Uterus (tissue), 4 donors: ENCODE data around the gene ASTN2. TPM values are rescaled to one million over a fixed set of nuclear protein-coding genes. Genes with fewer than 3 reads are reported as not detected.

Experiments
- DNase-seq, 2 donors: peaks; one replicate each; pipeline ENCODE4 v3.0.0-alpha.2; 2019 to 2020
- H3K27ac ChIP-seq, 2 donors: fragments of 200-600 bp; sonication (generic); 1 replicate in 1 of 2; 2 replicates in 1 of 2; pipeline ENCODE4 v1.5.1; 2016 to 2018
- H3K27me3 ChIP-seq, 2 donors: fragments of 200-600 bp; sonication (generic); one replicate each; pipeline ENCODE4 v1.5.1; 2018 to 2019; ENCODE audit warnings: control low read depth in 1 of 2
- H3K36me3 ChIP-seq, 2 donors: fragments of 200-600 bp; sonication (generic); one replicate each; pipeline ENCODE4 v1.5.1; 2019; ENCODE audit warnings: control low read depth in 1 of 2
- H3K4me1 ChIP-seq, 2 donors: fragments of 200-600 bp; sonication (generic); one replicate each; pipeline ENCODE4 v1.5.1; 2018 to 2019; ENCODE audit warnings: control low read depth in 1 of 2
- H3K4me3 ChIP-seq, 2 donors: fragments of 200-600 bp; sonication (generic); 1 replicate in 1 of 2; 2 replicates in 1 of 2; pipeline ENCODE4 v1.5.1; 2018 to 2019; ENCODE audit warnings: mild to moderate bottlenecking in 1 of 2
- H3K9me3 ChIP-seq, 2 donors: fragments of 200-600 bp; sonication (generic); one replicate each; pipeline ENCODE4 v1.5.1; 2019; ENCODE audit warnings: control low read depth in 1 of 2
- POLR2A ChIP-seq, 2 donors: fragments of 450-650 bp; IDR thresholded peaks; one replicate each; pipeline ENCODE4 v1.6.1; 2016; ENCODE audit warnings: antibody characterized with exemption in 2 of 2, mild to moderate bottlenecking in 1 of 2, moderate library complexity in 1 of 2
- intact Hi-C: fragments of 100-400 bp; cut with DNase I; formaldehyde crosslinking; loops from one replicate; pipeline ENCODE4 v1.15.1; 2023; ENCODE audit warnings: low total_unique reads
- total RNA-seq, 4 donors: library from RNA; depleted of rRNA in 3 of 4; stranded (reverse); fragments of >200 nt in 3 of 4; gene quantifications; one replicate each; pipeline versions ENCODE4 v1.1.0 to v1.2.4, GENCODE V29; 2014 to 2023
- TF ChIP-seq, protein P1 (sequence below), 4 experiments: fragments of 200-600 bp in 2 of 4; fragments of 450-650 bp in 2 of 4; sonication (generic) in 2 of 4; IDR thresholded peaks; one replicate each; pipeline ENCODE4 v1.5.1; 2016 to 2019; ENCODE audit warnings: antibody characterized with exemption in 4 of 4, mild to moderate bottlenecking in 2 of 4, moderate library complexity in 1 of 4
- donor health status: DM: yes; HTN: yes; CAD: no.

The ASTN2 gene
- total RNA-seq, 4 donors from 2014 or later = 1.8 to 8.6 (median 6.7) TPM

DNA sequence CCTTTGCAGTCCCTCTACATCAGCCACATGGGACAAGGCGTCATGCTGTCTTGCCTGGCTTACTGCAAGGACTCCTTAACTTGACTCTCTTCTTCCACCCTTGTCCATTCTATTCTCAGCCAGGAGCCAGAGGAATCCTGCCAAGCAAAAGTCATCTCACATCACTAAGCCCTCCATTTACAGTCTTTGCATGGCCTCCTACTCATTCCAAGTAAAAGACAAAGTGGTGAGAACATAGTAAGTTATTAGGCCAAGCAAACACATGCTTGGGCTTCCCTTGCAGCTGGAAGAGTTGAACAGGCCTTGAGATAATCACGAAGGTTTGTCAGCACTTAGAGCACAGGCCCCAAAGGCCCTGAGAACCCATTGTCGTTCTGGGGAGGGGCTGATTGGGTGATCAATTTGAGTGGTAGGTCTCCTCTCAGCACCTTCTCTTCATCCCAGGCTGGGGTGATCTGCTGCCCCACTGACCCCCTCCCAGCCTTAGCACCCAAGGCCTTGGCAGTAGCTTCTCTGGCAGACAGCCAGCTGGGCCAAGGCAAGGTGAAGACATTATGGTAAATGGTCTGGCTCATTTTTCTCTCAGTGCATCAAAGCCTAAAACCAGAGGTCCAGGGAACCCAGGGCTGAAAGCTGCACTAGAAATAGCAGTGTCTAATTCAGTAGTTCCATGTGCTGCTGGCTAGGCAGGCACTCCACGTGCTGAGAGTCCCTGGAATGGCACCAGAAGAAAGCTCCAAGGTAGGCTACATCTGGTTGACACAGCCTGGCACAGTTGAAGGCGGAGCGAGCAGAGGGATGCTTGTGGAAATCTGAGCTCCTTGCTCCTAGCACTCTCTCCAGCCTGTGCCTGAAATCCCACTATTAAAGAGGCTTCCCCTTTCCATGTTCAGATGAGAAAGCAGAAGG lies 121.4 kb downstream of the ASTN2 start:
- intact Hi-C loops = no loop called here
- Histone ChIP-seq H3K27me3 (no peaks in the 10 kb centered on the region), H3K9me3 (no peaks in the 10 kb centered on the region), H3K36me3 (no peaks in the 10 kb centered on the region), H3K27ac (no peak overlapping the region), H3K4me3 (no peak overlapping the region), H3K4me1 (no peaks in the 10 kb centered on the region)
- TF ChIP-seq POLR2A (IDR thresholded peaks at IDR 0.05) = no peak
- no peak for DNase-seq

DNA sequence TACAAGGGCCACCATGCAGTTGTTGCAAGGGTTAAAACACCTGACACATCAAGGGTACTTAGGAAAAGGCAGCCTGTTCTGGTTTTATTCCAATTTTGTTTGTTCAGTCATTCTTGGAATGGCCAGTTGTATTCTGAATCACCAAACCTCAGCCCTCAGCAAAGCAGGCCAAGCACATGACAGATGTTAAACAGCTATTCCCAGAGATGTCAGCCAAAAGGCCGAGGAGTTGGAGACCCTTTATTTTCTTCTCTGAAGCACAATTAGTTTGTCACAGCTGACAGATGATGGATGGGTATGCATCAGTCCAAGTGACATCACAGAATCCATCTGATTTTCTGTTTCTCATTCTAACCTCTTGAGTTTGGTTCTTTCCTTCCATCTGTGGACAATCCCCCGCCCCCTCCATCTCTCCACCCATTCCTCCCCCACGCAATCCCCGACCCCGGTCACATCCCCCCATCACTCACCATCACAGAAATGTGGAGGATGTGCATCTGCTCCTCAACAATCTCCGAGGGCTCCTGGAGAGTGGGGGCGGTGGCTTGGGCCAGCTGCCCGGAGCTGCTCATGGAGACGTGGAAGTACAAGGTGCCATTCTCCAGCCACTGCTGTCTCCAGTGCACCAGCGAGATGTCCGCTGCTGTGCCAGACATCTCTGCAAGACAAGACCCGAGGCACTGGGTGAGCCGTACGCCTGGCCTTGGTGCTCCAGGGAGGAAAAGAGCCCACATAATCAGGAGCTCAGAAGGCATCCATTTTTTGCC lies 123.8 kb downstream of the ASTN2 start:
- Histone ChIP-seq H3K27ac (no peak overlapping the region), H3K4me3 (no peak overlapping the region), H3K4me1 (no peaks in the 10 kb centered on the region), H3K9me3 (no peaks in the 10 kb centered on the region), H3K36me3 (no peaks in the 10 kb centered on the region), H3K27me3 (no peaks in the 10 kb centered on the region)
- intact Hi-C loops = no loop called here
- DNase-seq = no peak
- TF ChIP-seq POLR2A (IDR thresholded peaks at IDR 0.05) = no peak
- TF ChIP-seq, protein P1, sequence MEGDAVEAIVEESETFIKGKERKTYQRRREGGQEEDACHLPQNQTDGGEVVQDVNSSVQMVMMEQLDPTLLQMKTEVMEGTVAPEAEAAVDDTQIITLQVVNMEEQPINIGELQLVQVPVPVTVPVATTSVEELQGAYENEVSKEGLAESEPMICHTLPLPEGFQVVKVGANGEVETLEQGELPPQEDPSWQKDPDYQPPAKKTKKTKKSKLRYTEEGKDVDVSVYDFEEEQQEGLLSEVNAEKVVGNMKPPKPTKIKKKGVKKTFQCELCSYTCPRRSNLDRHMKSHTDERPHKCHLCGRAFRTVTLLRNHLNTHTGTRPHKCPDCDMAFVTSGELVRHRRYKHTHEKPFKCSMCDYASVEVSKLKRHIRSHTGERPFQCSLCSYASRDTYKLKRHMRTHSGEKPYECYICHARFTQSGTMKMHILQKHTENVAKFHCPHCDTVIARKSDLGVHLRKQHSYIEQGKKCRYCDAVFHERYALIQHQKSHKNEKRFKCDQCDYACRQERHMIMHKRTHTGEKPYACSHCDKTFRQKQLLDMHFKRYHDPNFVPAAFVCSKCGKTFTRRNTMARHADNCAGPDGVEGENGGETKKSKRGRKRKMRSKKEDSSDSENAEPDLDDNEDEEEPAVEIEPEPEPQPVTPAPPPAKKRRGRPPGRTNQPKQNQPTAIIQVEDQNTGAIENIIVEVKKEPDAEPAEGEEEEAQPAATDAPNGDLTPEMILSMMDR (IDR thresholded peaks at IDR 0.05) = no peak

DNA sequence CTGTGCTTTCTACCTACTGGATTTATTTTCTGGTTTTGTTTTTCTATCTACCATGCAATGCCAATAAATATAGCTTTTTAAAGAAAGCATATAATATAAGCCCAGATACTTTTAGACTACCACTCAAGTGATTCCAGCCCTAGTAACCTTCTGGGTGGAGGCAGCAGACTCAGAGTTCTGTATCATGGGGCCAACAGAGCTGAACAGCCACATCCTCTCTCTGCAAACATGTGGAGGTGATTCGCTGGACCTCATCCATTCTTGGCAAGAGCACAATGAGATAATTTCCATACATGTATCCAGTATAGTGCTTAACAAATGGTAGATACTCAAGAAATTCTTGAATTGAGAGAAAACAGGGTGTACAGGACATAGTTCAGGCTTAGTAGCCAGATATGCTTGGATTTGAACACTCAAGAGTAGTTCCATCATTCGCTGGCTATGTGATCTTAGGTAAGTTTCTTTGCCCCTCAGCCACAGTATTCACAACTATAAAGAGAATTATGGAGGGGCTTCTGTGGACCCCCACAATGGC lies 124.5 kb downstream of the ASTN2 start:
- intact Hi-C loops = no loop called here
- TF ChIP-seq, protein P1 (IDR thresholded peaks at IDR 0.05) = no peak
- no peak for TF ChIP-seq POLR2A (IDR thresholded peaks at IDR 0.05)
- Histone ChIP-seq H3K36me3 (no peaks in the 10 kb centered on the region), H3K9me3 (no peaks in the 10 kb centered on the region), H3K27ac (no peak overlapping the region), H3K4me3 (no peak overlapping the region), H3K27me3 (no peaks in the 10 kb centered on the region), H3K4me1 (no peaks in the 10 kb centered on the region)
- DNase-seq = no peak

DNA sequence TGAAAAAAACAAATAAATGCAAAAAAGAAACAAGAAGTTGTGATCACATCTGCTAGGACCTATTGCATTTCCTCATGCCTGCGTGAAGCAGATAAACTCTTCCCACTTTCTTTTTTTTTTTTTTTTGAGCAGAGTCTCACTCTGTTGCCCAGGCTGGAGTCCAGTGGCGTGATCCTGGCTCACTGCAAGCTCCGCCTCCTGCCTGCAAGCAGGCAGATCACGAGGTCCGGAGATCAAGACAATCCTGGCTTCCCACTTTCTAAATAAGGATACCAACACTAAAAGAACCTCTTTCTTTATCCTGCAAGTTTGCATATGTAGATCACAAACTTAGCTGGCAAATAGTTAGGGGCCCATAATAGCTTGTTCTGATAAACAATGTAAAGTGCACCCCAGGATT lies 128.6 kb downstream of the ASTN2 start:
- H3K9me3 ChIP-seq = no peaks in the 10 kb centered on the region
- H3K4me1 ChIP-seq = no peaks in the 10 kb centered on the region
- H3K27me3 ChIP-seq = no peaks in the 10 kb centered on the region
- TF ChIP-seq, protein P1 (IDR thresholded peaks at IDR 0.05) = no peak
- no peak for TF ChIP-seq POLR2A (IDR thresholded peaks at IDR 0.05)
- H3K36me3 ChIP-seq = no peaks in the 10 kb centered on the region
- H3K27ac ChIP-seq = no peak overlapping the region
- H3K4me3 ChIP-seq = no peak overlapping the region
- DNase-seq = peak in 1 of 2 donors; percentile 16
- intact Hi-C loops = no loop called here

DNA sequence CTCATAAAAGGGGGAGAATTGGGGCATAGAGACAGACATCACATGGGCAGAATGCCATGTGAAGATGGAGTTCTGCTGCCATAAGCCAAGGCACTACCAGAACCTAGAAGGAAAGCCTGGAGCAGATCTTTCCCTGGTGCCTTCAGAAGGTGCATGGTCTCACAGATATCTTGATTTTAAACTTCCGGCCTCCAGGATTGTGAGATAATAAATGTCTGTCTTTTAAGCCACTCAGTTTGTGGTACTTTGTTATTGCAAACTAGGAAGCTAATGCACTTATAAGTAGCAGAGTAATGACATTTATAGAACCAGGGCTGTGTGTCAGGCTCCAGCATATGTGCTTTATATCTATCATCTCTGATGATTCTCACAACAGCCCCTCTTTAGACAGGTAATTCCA lies 130.4 kb downstream of the ASTN2 start:
- no peak overlapping the region for H3K4me3 ChIP-seq
- H3K36me3 ChIP-seq = no peaks in the 10 kb centered on the region
- H3K27ac ChIP-seq = no peak overlapping the region
- no peak for DNase-seq
- no peaks in the 10 kb centered on the region for H3K27me3 ChIP-seq
- intact Hi-C loops = no loop called here
- no peaks in the 10 kb centered on the region for H3K9me3 ChIP-seq
- TF ChIP-seq POLR2A (IDR thresholded peaks at IDR 0.05) = no peak
- TF ChIP-seq, protein P1 (IDR thresholded peaks at IDR 0.05) = no peak
- H3K4me1 ChIP-seq = no peaks in the 10 kb centered on the region
